ENCODE results near the gene GZF1.

Gene GZF1

GRCh38 chr20:23332467-23332866 is 29.5 kb upstream of the GZF1 start:
- CTCF ChIA-PET: interaction anchor here (0.8 kb wide), 2 partner anchors 8 to 9 kb away, joined by 3 read pairs; no protein-coding TSS in a partner anchor
- POLR2A ChIA-PET (ENCODE audit: low non-redundant PET): no interaction called here
- DNase-seq (ENCODE audit: low spot score): no peak
- no peak overlapping the region for H3K27ac ChIP-seq
- no peak for TF ChIP-seq CTCF (conservative IDR thresholded peaks at IDR 0.05; ENCODE audit: low read depth)

GRCh38 chr20:23334111-23334510 is 27.9 kb upstream of the GZF1 start:
- ChIA-PET CTCF (no interaction called here), POLR2A (ENCODE audit: low non-redundant PET) (no interaction called here)
- TF ChIP-seq CTCF (conservative IDR thresholded peaks at IDR 0.05; ENCODE audit: low read depth): no peak
- DNase-seq (ENCODE audit: low spot score): no peak
- no peak overlapping the region for H3K27ac ChIP-seq

DNA sequence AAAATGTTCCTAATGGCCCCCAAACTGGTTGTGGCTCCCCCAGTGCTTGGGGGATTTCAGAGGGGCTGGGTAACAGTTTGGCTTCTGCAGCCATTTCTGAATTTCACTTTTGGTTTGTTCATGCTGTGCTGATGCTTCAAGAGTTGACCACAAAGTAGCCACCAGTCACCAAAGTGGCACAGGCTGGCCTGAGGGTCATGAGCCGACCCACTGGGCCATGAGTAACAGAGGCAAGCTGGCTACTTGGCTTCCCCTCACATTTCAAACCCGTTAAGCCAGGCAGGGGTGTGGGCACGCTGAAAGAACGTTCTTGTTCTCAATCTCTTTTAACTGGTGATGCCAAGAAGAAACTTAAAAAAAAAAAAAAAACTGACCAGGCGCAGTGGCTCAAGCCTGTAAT is 26.5 kb upstream of the GZF1 start:
- TF ChIP-seq CTCF (conservative IDR thresholded peaks at IDR 0.05; ENCODE audit: low read depth): no peak
- CTCF ChIA-PET: no interaction called here
- DNase-seq (ENCODE audit: low spot score): no peak
- POLR2A ChIA-PET (ENCODE audit: low non-redundant PET): no interaction called here
- H3K27ac ChIP-seq: no peak overlapping the region

DNA sequence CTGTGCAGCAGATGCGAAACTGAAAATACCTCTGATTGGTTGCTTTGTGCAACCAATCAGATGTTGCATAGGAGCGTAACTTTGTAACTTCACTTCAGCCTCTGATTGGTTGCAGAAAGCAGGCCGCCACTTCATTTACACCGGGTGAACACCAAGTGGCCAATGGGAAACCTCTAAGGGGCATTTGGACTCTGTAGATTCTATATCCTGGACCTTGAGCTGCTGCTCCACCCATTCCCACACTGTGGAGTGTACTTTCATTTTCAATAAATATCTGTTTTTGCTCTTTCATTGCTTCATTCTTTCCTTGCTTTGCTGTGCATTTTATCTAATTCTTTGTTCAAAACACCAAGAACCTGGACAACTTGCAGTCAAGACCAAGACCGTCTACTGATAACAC is 25.5 kb upstream of the GZF1 start:
- ChIA-PET POLR2A (ENCODE audit: low non-redundant PET) (no interaction called here), CTCF (no interaction called here)
- no peak for DNase-seq (ENCODE audit: low spot score)
- TF ChIP-seq CTCF (conservative IDR thresholded peaks at IDR 0.05; ENCODE audit: low read depth): no peak
- no peak overlapping the region for H3K27ac ChIP-seq

- POLR2A ChIA-PET (ENCODE audit: low non-redundant PET): no interaction called here
- H3K27ac ChIP-seq: no peak overlapping the region
- no peak for TF ChIP-seq CTCF (conservative IDR thresholded peaks at IDR 0.05; ENCODE audit: low read depth)
- CTCF ChIA-PET: interaction anchor here (0.6 to 0.8 kb wide), 2 partner anchors 13 to 102 kb away, joined by 3 read pairs; no protein-coding TSS in a partner anchor
- no peak for DNase-seq (ENCODE audit: low spot score)
These were observed 24.7 kb upstream of the GZF1 start for GRCh38 chr20:23337312-23337711.

DNA sequence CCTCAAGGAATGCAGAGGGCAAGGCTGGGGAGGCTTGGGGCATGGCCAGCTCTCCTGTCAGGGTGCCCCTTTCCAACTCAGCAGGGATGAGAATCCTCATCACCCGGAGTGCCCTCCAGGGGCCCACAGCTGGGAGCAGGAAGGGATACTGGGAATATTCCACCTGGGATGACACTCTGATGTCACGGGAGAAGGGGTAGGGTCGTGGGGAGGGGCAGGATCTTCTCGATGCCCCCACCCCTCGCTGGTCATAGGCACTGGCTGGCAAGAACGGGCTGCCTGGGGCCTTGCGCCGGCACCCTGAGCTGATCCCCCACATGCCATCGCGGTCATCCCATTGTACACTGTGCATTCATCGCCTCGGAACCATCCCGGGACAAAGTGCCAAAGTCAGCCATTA is 22.0 kb upstream of the GZF1 start:
- no peak for TF ChIP-seq CTCF (conservative IDR thresholded peaks at IDR 0.05; ENCODE audit: low read depth)
- DNase-seq (ENCODE audit: low spot score): no peak
- POLR2A ChIA-PET (ENCODE audit: low non-redundant PET): interaction anchor here (1.1 kb wide), 1 partner anchor 650 kb away, joined by 3 read pairs; no protein-coding TSS in a partner anchor
- no peak overlapping the region for H3K27ac ChIP-seq
- CTCF ChIA-PET: interaction anchor here (0.7 to 2.9 kb wide), 8 partner anchors 10 to 649 kb away, joined by 3 to 35 read pairs (median 4); partner anchors contain the start of genes NXT1 and THBD
